NCI-H2196 (cell line): ENCODE measurements around the gene TMA7.
"Not testable (repeated sequence)": the region's sequence is repeated elsewhere in the genome, so short reads cannot be mapped to it uniquely, and the experiment has no call there.

Experiments
- DNase-seq: peaks from one replicate; lab custom pipeline; 2025; ENCODE audit not compliant: unreplicated experiment; lab: John Stamatoyannopoulos, UW

The TMA7 gene

GRCh38 chr3:48439820-48440589 lies at the start of gene TMA7, which contains the start of gene CCDC51:
Gene TMA7 (plus strand): TSS chr3:48440257. CDS start chr3:48440297, 40 bp downstream.
Gene CCDC51 (minus strand): TSS chr3:48440119. CDS start chr3:48435128, 4,991 bp downstream.
- peak; percentile 91 for DNase-seq

GRCh38 chr3:48394391-48394790 lies 45.7 kb upstream of the TMA7 start:
- no peak for DNase-seq

- no peak for DNase-seq
Observed at GRCh38 chr3:48395714-48396113, 44.3 kb upstream of the TMA7 start.

- no peak for DNase-seq
Observed at GRCh38 chr3:48397767-48398681, 42.0 kb upstream of the TMA7 start.

- no peak for DNase-seq
Observed at GRCh38 chr3:48398701-48399386, 41.2 kb upstream of the TMA7 start.

GRCh38 chr3:48399387-48400172 lies 40.5 kb upstream of the TMA7 start:
- no peak for DNase-seq

- DNase-seq, result peak; percentile 29
Observed at GRCh38 chr3:48400824-48401433, 39.1 kb upstream of the TMA7 start.

- DNase-seq, result not testable (repeated sequence)
Observed at GRCh38 chr3:48401434-48401901, 38.6 kb upstream of the TMA7 start.

GRCh38 chr3:48402281-48402732 lies 37.8 kb upstream of the TMA7 start:
- no peak for DNase-seq

- DNase-seq, result no peak
Observed at GRCh38 chr3:48402907-48403306, 37.1 kb upstream of the TMA7 start.

GRCh38 chr3:48403533-48404439 lies 36.3 kb upstream of the TMA7 start:
- no peak for DNase-seq

GRCh38 chr3:48404440-48405342 lies 35.4 kb upstream of the TMA7 start:
- DNase-seq, result no peak

- DNase-seq, result no peak
Observed at GRCh38 chr3:48405343-48405881, 34.6 kb upstream of the TMA7 start.

- DNase-seq, result no peak
Observed at GRCh38 chr3:48405971-48406370, 34.1 kb upstream of the TMA7 start.

GRCh38 chr3:48406443-48407431 lies 33.3 kb upstream of the TMA7 start:
- DNase-seq, result no peak

GRCh38 chr3:48407542-48408099 lies 32.4 kb upstream of the TMA7 start:
- DNase-seq, result no peak
